Measurements from ENCODE around the gene APOB.

The APOB gene
- 0 to 0.04 reads per million in 2 donors for total RNA-seq

GRCh38 chr2:21043744-21044532 is at the start of gene APOB:
Gene APOB (minus strand): TSS chr2:21044073. CDS start chr2:21043945, 128 bp downstream.
- DNase-seq: no peak

GRCh38 chr2:21092308-21092869 is 48.5 kb upstream of the APOB start:
- no peak for DNase-seq

GRCh38 chr2:21084401-21084800 is 40.5 kb upstream of the APOB start:
- DNase-seq: no peak

- no peak for DNase-seq
Measured at GRCh38 chr2:21083482-21083881, 39.6 kb upstream of the APOB start.

- no peak for DNase-seq
Measured at GRCh38 chr2:21078296-21078695, 34.4 kb upstream of the APOB start.

DNA sequence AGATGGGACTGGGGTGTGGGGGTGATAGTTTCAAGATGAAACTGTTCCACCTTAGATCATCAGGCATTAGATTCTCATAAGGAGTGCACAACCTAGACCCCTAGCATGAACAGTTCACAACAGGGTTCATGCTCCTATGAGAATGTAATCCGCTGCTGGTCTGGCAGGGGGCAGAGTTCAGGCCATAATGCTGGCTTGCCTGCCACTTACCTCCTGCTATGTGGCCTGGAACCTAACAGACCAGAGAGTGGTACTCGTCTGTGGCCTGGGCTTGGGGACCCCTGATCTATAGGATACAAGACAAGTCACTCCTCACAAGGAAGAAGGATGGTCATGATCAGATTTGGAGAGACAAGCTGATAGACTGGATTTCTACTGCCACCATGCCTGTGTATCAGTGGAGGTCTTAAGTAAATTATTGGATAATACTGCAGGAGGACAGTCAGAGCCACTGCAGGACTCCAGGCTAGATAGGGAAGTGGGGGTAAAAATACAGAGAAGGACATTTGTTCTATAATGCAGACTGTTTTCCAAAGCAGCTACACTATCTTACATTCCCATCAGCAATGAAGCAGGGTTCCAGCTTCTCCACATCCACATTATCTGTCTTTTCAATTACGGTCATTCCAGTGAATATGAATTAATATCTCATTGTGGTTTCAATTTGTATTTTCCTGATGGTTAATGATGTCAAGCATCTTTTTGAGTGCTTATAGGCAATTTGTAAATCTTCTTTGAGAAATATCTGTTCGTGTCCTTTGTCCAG is 28.8 kb upstream of the APOB start:
- no peak for DNase-seq

DNA sequence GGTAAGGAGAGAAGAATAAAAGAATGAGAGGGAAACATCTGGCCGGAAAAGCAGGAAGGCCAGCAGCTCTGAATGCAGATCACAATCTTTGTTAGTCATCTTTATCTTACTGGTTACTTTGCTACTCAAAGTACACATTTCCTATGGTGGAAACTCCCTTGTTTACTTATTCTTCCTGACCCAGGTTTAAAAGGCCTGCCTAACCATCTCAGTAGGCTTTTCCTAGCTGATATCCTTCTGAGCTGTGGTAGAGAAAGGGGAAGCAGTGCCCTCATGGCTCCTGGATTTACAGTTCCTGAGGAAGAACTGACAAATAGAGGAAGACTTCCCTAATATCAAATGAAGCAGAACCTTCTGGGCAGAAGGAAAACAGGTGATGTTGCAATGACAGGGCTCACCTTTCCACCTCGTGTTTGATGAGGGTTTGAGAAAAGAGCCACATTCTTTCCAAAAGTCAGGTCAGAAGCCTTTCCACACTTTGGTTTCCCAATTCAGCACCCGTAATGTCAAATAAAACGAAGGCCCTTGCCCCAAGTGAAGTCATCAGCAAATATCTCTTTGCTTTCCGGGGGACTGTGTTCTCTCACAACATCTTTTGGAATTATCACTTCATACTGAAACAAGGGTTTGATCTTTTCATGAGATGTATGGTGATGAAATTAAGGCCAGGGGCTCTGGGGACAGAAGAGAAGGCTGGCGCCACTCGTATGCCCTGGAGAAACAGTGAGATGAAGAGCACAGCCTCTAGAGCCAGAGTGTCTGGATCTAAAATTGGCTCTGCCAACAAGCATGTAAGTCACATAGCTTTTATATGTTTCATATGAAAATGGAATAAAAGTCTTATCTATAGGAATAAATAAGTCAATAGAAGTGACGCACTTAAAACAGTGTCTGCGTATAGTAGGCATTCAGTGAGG is 26.7 kb upstream of the APOB start:
- no peak for DNase-seq

DNA sequence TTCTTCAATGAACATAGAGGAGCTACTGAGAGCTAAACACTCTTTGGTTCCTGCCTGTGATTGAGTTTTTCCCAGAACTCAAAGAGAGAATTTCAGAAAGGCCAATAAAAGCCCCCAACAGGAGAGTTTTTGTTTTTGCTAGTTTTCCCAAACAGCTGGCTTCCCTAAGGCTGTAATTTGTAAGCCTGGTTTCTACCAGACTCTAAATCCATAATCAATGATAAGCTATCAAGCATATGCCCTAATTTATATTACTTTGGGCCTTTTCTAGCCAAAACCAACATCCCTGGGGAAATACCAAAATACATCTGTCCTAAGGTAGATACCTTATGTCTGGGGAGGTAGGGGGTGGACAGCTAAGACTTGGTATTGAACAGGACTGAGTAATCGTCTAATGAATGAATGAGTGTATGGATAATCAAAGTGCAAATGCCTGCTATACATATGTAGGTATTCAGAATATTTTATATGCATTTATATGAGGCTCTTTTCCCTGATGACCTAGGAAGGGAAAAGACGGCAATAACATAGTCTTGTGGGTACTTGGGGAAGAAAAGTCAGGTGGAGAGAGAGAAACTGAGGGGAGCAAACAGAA is 26.0 kb upstream of the APOB start:
- DNase-seq: no peak

- DNase-seq: no peak
Measured at GRCh38 chr2:21067859-21068537, 24.1 kb upstream of the APOB start.

- DNase-seq: no peak
Measured at GRCh38 chr2:21067125-21067524, 23.3 kb upstream of the APOB start.

DNA sequence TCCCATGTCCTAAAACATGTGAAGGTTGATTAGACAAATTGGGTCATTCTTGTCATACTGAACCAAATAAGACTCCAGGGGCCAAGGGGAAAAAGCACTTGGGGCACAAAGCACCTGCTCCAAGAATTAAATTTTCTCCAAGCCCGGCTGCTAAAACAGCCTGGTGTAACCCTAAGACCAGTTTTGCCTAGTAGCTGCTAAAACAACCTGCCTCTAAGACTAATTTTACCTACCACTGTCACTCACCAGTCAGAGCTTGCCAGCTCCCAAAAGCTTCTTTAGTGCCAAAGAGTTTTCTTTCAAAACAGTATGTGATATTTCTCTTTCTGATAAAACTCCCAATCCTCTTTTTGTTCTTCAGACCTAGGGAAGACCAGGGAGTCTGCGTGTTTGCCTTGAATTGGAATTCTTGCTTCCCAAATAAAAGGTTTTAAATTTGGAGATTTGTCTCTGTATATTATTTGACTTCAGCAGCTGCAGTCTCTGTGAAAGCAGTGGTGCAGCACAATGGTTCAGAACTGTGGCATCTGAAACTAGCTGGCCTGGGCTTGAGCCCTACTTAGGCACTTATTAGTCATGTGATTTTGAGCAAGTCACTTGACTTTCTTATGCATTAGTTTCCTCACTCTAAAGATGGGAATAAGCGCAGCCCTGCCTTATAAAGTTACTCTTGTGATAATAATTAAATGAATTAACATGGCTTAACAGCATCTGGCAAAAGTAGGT is 16.2 kb upstream of the APOB start:
- DNase-seq: no peak

- DNase-seq: no peak
Measured at GRCh38 chr2:21057097-21057496, 13.2 kb upstream of the APOB start.

GRCh38 chr2:21055879-21056790 is 12.3 kb upstream of the APOB start:
- no peak for DNase-seq

DNA sequence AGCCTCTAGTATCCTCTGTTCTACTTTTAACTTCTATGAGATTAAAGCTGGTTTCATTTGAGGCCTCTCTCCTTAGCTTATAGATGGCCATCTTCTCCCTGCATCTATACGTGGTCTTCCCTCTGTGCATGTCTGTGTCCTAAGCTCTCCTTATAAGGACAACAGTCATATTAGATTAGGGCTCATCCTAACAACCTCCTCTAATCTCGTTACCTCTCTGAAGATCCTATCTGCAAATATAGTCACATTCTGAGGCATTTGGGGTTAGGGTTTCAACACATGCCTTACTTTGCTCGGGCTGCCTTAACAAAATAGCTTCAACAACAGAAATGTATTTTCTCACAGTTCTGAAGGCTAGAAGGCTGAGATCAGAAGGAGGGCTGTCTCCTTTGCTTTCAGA is 11.6 kb upstream of the APOB start:
- DNase-seq: no peak

- no peak for DNase-seq
Measured at GRCh38 chr2:21054011-21054410, 10.1 kb upstream of the APOB start.

DNA sequence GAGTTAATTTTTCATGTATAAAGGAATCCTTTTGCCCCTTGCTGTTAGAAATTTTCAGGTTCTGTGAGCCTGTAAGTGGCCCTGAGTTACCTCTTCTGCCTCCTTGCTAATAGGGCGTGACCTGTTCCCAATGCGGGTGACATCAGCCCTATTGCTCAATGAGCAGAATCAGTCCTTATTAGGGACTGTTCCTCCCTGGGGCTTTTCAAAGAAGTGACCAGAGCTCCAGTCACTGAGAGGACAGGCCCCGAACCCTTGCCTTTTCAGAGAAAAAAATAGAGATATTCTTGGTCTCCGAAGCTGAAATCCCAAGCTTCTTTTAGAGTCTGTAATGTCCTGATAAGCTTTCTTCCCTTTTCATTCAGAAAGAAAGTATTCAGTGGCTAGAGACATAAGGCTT is 8.2 kb upstream of the APOB start:
- DNase-seq: no peak

DNA sequence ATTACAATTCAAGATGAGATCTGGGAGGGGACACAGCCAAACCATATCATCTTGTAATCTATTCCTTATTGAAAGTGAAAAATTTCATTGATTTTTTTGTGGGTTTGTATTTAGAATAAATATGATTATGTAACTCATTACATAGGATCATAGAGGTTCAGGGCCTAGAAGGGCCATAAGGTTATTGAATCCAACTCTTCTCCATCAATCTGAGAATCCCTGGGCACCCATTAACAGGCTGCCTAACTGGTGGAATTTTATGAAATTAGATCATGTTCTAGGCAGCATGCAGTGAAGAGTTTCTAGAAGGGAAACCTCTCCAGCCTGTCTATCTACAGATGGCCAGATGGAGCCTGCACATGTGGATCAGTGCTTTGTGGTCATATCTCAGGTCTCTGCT is 6.3 kb upstream of the APOB start:
- DNase-seq: no peak

DNA sequence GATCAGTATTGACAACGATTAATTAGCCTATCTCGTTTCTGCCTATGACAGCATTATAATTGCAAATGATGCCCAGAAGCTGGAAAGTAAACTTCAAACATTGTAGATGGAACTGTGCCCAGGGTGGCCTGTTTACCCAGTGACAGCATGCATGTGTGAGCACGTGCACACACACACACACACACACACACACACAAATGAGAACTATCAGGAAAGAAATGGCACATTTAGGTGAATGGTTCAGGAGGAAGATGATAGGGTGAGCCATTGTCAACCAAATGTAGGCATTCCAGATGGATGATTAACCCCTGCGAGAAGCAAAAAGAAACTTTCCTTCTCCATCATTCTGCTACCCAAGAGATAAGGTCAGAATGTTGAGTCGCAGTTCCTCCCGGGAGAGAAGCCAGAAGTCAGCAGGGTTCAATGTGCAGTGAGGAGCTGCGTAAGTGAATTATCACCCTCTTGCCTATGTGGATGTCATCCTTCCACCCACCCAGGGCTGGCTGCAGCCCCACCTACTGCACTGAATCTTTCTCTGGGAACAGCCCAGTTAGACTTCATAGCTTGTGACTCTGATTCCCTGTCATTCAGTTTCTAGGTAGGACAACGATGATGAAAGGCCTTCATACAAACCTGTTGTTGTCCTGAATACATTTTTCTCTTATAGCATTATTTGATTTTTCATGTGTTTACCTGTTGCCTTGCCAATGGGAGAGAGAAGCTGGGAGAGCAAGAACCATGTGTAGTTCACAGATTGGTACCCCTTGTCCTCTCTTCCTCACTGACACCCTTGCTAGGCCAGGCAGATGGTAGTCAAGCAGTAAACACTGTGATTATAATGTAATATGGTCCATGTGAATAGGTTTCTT is 3.5 kb upstream of the APOB start:
- DNase-seq: no peak

DNA sequence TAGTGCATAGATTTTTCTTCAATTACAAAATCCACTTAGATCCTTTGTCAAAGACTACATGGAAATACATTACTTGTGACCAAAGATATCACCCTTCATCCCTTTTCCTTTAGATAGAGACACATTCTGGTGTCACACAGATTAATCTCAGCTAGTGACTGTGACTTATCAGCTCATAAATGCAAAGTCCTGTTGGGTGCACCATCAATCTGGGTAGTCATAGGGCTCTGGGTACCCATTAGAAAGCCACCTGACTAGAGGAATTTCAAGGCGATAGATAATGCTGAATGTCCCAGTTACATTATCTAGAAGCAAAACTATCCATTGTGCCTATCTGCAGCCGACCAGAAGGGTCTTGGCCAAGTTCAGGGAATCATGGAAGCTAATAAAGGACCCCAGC is 2.6 kb upstream of the APOB start:
- DNase-seq: no peak

Measured in activated gamma-delta T cell (primary cell).